HCT116 (cell line): ENCODE measurements around the gene VAMP3. TPM values are rescaled to one million over a fixed set of nuclear protein-coding genes. Genes with fewer than 3 reads are reported as not detected.

Experiments
- ATAC-seq: fragments of 200-7000 bp; cut with Tn5 transposase; 2 replicates; pipeline ENCODE4 v1.9.1; 2020; ENCODE audit warnings: mild to moderate bottlenecking, moderate library complexity
- BruUV-seq: library from RNA; stranded (reverse); fragments of 400-500 nt; replicated peaks from 2 replicates; lab custom pipeline; 2021; lab: Mats Ljungman, UMichigan
- CTCF ChIA-PET: fragments of 300-600 bp; sonication (Branson Sonifier 250); formaldehyde crosslinking; loops from one replicate; lab custom pipeline; 2021; ENCODE audit warnings: antibody characterized with exemption; lab: Charles Lee
- POLR2A ChIA-PET: fragments of 300-600, 350-600 bp; sonication (Branson Sonifier 250); formaldehyde crosslinking; loops from one replicate; lab custom pipeline; 2021; ENCODE audit warnings: antibody characterized with exemption; lab: Charles Lee
- RAD21 ChIA-PET, 2 experiments: fragments of 300-600 bp; sonication (Branson Sonifier 250); formaldehyde crosslinking; loops; one replicate each; lab custom pipeline; 2023; ENCODE audit warnings: low total read pairs in 2 of 2; ENCODE audit not compliant: uncharacterized antibody in 2 of 2, unreplicated experiment in 2 of 2, low non-redundant PET in 1 of 2; lab: Charles Lee
- DNase-seq: peaks from one replicate; pipeline ENCODE4 v3.0.0-alpha.2; 2010; ENCODE audit warnings: low read depth, low spot score
- H2AFZ ChIP-seq: fragments of 200-600 bp; shearing (Covaris generic), sonication (generic); 2 replicates; pipeline ENCODE4 v1.6.1; 2017; ENCODE audit warnings: low read depth, mixed run types, mixed read lengths, antibody characterized with exemption, low read length; ENCODE audit not compliant: poor library complexity, severe bottlenecking
- H3K27ac ChIP-seq: 2 replicates; pipeline ENCODE4 v1.5.1; 2012; ENCODE audit warnings: low read depth, low read length
- H3K27me3 ChIP-seq: fragments of 200-600 bp; sonication (generic); 2 replicates; pipeline ENCODE4 v1.6.1; 2016; ENCODE audit warnings: mixed run types, low read length, mixed read lengths; ENCODE audit not compliant: insufficient read depth
- H3K36me3 ChIP-seq, 2 experiments: fragments of 200-500 bp in 1 of 2; fragments of 200-600 bp in 1 of 2; sonication (Bioruptor generic) in 1 of 2; sonication (generic) in 1 of 2; 2 replicates each; pipeline versions ENCODE4 v1.5.1 to v1.6.1; 2014 to 2016; ENCODE audit warnings: low read length in 2 of 2, inconsistent platforms in 1 of 2, mixed read lengths in 1 of 2, mixed run types in 1 of 2; ENCODE audit not compliant: insufficient read depth in 2 of 2, control insufficient read depth in 1 of 2
- H3K4me1 ChIP-seq, 2 experiments: fragments of 200-600 bp in 1 of 2; sonication (generic) in 1 of 2; 2 replicates each; pipeline versions ENCODE4 v1.5.1 to v1.6.1; 2012 to 2017; ENCODE audit warnings: low read length in 2 of 2, inconsistent platforms in 1 of 2, mild to moderate bottlenecking in 1 of 2, mixed read lengths in 1 of 2, mixed run types in 1 of 2, moderate library complexity in 1 of 2; ENCODE audit not compliant: insufficient read depth in 2 of 2, control insufficient read depth in 1 of 2
- H3K4me2 ChIP-seq: fragments of 200-600 bp; sonication (generic); 2 replicates; pipeline ENCODE4 v1.6.1; 2017; ENCODE audit warnings: mixed run types, low read length, mixed read lengths
- H3K4me3 ChIP-seq, 2 experiments: fragments of 200-600 bp in 1 of 2; sonication (generic) in 1 of 2; replicated peaks in 1 of 2; 2 replicates each; pipeline ENCODE4 v1.5.1; 2011 to 2016; ENCODE audit warnings: low read length in 2 of 2, control low read depth in 1 of 2, low read depth in 1 of 2, mild to moderate bottlenecking in 1 of 2, mixed read lengths in 1 of 2, mixed run types in 1 of 2
- H3K79me2 ChIP-seq: fragments of 200-600 bp; sonication (generic); 2 replicates; pipeline ENCODE4 v1.6.1; 2017; ENCODE audit warnings: mild to moderate bottlenecking, mixed run types, low read length, moderate library complexity, mixed read lengths; ENCODE audit not compliant: insufficient read depth
- H3K9ac ChIP-seq: fragments of 200-600 bp; sonication (generic); 2 replicates; pipeline ENCODE4 v1.6.1; 2016; ENCODE audit warnings: low read length, mixed read lengths
- H3K9me2 ChIP-seq: fragments of 200-600 bp; sonication (generic), shearing (Covaris generic); 2 replicates; pipeline ENCODE4 v1.6.1; 2017; ENCODE audit warnings: mixed run types, mild to moderate bottlenecking, moderate library complexity; ENCODE audit not compliant: insufficient read depth
- H3K9me3 ChIP-seq, 2 experiments: fragments of 200-500 bp in 1 of 2; fragments of 200-600 bp in 1 of 2; sonication (Bioruptor generic) in 1 of 2; sonication (generic) in 1 of 2; 2 replicates each; pipeline ENCODE4 v1.6.1; 2014 to 2017; ENCODE audit warnings: low read length in 2 of 2, mixed read lengths in 2 of 2, inconsistent platforms in 1 of 2, low read depth in 1 of 2, mild to moderate bottlenecking in 1 of 2, mixed run types in 1 of 2, moderate library complexity in 1 of 2; ENCODE audit not compliant: control insufficient read depth in 1 of 2, insufficient read depth in 1 of 2
- H4K20me1 ChIP-seq: fragments of 200-600 bp; sonication (generic), shearing (Covaris generic); 2 replicates; pipeline ENCODE4 v1.6.1; 2017; ENCODE audit warnings: mixed run types, mild to moderate bottlenecking, moderate library complexity; ENCODE audit not compliant: insufficient read depth
- ATF3 ChIP-seq: IDR thresholded peaks from 2 replicates; pipeline ENCODE4 v1.6.1; 2012
- EGR1 ChIP-seq: IDR thresholded peaks from 2 replicates; pipeline ENCODE4 v1.6.1; 2012; ENCODE audit warnings: low read depth
- ELF1 ChIP-seq: IDR thresholded peaks from 2 replicates; pipeline ENCODE4 v1.6.1; 2012; ENCODE audit warnings: low read depth, borderline replicate concordance
- EZH2 ChIP-seq: fragments of 200-600 bp; sonication (generic); IDR thresholded peaks from 2 replicates; pipeline ENCODE4 v1.6.1; 2017; ENCODE audit warnings: antibody characterized with exemption, mixed run types
- EZH2phosphoT487 ChIP-seq: fragments of 200-600 bp; IDR thresholded peaks from 2 replicates; pipeline ENCODE4 v1.6.1; 2018; ENCODE audit warnings: antibody characterized with exemption, borderline replicate concordance
- POLR2A ChIP-seq: IDR thresholded peaks from 2 replicates; pipeline ENCODE4 v1.7.0; 2011; ENCODE audit warnings: borderline replicate concordance; ENCODE audit not compliant: insufficient read depth, insufficient read length; ENCODE audit errors: extremely low read depth
- RAD21 ChIP-seq: IDR thresholded peaks from 2 replicates; pipeline ENCODE4 v1.6.1; 2012; ENCODE audit warnings: low read depth, mild to moderate bottlenecking
- SP1 ChIP-seq: IDR thresholded peaks from 2 replicates; pipeline ENCODE4 v1.6.1; 2012; ENCODE audit warnings: low read depth
- SRF ChIP-seq: IDR thresholded peaks from 2 replicates; pipeline ENCODE4 v1.6.1; 2012; ENCODE audit warnings: low read depth
- TCF7L2 ChIP-seq: IDR thresholded peaks from 2 replicates; pipeline ENCODE4 v1.7.0; 2011; ENCODE audit warnings: borderline replicate concordance, inconsistent platforms; ENCODE audit not compliant: insufficient read depth, insufficient read length; ENCODE audit errors: extremely low read depth
- ZNF274 ChIP-seq: fragments of 200-500 bp; sonication (Bioruptor generic); IDR thresholded peaks from 2 replicates; pipeline ENCODE4 v1.6.1; 2014; ENCODE audit warnings: mild to moderate bottlenecking, low read depth, low read length, inconsistent platforms
- intact Hi-C: fragments of 100-400 bp; cut with micrococcal nuclease; formaldehyde crosslinking; loops from 2 replicates; pipeline ENCODE4 v1.10.0; 2022
- total RNA-seq: library from RNA; stranded (reverse); gene quantifications from one replicate; pipeline ENCODE4 v1.2.1, GENCODE V29; 2021; ENCODE audit not compliant: unreplicated experiment
- TF ChIP-seq, protein P1 (sequence below): IDR thresholded peaks from 2 replicates; pipeline ENCODE4 v1.6.1; 2011; ENCODE audit warnings: mild to moderate bottlenecking, low read length, moderate library complexity; ENCODE audit not compliant: insufficient replicate concordance; ENCODE audit errors: extremely low read depth

The VAMP3 gene
- total RNA-seq, 1 experiment from 2014 or later, result 79.3 TPM

DNA sequence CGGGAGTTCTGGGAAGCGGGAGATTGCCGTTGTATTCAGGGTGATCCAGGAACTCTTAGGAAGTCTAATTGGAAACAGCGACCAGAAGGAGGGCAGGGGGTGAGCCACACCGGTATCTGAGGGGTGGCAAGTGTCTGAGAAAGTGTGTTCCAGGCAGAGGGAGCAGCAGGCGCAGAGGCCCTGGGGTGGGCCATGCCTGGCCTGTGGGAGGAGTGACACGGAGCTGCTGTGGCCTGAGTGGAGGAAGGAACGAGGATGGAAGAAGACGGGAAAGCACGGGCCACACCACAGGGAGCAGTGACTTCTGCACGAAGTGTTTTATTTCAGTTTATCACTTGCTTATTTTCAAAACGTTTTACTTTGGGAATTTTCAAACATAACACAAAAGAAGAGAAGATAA lies 24.3 kb downstream of the VAMP3 start (continued):
- no peak for TF ChIP-seq SP1
- TF ChIP-seq ELF1, result no peak
- no peak for TF ChIP-seq EZH2
- TF ChIP-seq TCF7L2, result no peak
- no peak for TF ChIP-seq SRF
- TF ChIP-seq ATF3, result no peak

DNA sequence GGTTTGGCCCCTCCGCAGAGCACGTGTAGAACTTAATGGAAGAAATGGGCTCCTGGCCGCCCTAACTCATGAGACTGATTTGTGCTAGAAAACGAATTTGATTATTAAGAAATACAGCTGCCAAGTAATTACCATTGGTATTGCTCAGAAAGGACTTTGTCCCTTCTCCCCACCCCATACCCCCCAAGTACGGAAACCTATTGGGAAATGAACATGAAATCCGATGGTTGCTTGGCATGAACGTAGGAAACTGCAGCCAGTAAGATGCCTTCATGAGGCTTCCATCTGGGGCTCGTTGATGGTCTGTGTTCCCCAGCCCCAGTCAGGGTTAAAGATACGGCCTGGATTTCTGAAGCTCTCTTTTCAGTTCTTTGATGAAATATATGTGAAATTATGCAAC lies 34.4 kb downstream of the VAMP3 start:
- no peak overlapping the region for H3K27ac ChIP-seq
- H3K4me3 ChIP-seq, result no peak overlapping the region
- H3K4me1 ChIP-seq, result peaks cover 3 to 7% of the 10 kb centered on the region in 2 experiments; a peak in 3 of 4 replicates
- H2AFZ ChIP-seq, result no peak overlapping the region
- DNase-seq, result no peak
- intact Hi-C loops, result no loop called here
- BruUV-seq, result no TSS peak
- no peaks in the 10 kb centered on the region for H3K27me3 ChIP-seq
- H3K9ac ChIP-seq, result no peak overlapping the region
- TF ChIP-seq POLR2A (no peak), RAD21 (no peak), EZH2phosphoT487 (no peak), ZNF274 (no peak), EGR1 (no peak)
- TF ChIP-seq, protein P1, sequence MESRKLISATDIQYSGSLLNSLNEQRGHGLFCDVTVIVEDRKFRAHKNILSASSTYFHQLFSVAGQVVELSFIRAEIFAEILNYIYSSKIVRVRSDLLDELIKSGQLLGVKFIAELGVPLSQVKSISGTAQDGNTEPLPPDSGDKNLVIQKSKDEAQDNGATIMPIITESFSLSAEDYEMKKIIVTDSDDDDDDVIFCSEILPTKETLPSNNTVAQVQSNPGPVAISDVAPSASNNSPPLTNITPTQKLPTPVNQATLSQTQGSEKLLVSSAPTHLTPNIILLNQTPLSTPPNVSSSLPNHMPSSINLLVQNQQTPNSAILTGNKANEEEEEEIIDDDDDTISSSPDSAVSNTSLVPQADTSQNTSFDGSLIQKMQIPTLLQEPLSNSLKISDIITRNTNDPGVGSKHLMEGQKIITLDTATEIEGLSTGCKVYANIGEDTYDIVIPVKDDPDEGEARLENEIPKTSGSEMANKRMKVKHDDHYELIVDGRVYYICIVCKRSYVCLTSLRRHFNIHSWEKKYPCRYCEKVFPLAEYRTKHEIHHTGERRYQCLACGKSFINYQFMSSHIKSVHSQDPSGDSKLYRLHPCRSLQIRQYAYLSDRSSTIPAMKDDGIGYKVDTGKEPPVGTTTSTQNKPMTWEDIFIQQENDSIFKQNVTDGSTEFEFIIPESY, result no peak
- ChIA-PET POLR2A (no interaction called here), CTCF (no interaction called here), RAD21 (no interaction called here)
- H3K79me2 ChIP-seq, result no peaks in the 10 kb centered on the region
- no peaks in the 10 kb centered on the region for H3K9me2 ChIP-seq
- no peaks in the 10 kb centered on the region for H3K9me3 ChIP-seq
- H3K36me3 ChIP-seq, result no peaks in the 10 kb centered on the region; a peak in 1 of 4 replicates
- no peaks in the 10 kb centered on the region for H4K20me1 ChIP-seq
- no peak overlapping the region for H3K4me2 ChIP-seq
- ATAC-seq, result no peak
